NB4 (cell line): ENCODE data around the gene SELENOM.

ENCODE experiments used
- DNase-seq: peaks from one replicate; pipeline ENCODE4 v3.0.0; 2010; ENCODE audit warnings: low read depth
- H3K4me3 ChIP-seq: one replicate; pipeline ENCODE4 v1.5.1; 2011; ENCODE audit warnings: mild to moderate bottlenecking, low read depth, low read length, moderate library complexity
- CTCF ChIP-seq: IDR thresholded peaks from one replicate; pipeline ENCODE4 v1.5.1; 2012; ENCODE audit warnings: low read depth, low read length
- MAX ChIP-seq: IDR thresholded peaks from 2 replicates; pipeline ENCODE4 v1.6.1; 2011; ENCODE audit warnings: low read depth, low read length
- MYC ChIP-seq: IDR thresholded peaks from 2 replicates; pipeline ENCODE4 v1.6.1; 2011; ENCODE audit warnings: low read depth, low read length
- POLR2A ChIP-seq: IDR thresholded peaks from 2 replicates; pipeline ENCODE4 v1.6.1; 2011; ENCODE audit warnings: mild to moderate bottlenecking; ENCODE audit not compliant: insufficient read length; ENCODE audit errors: extremely low read depth

SELENOM gene

GRCh38 chr22:31090217-31091085, 16.9 kb downstream of the SELENOM start:
- no peak for DNase-seq
- no peak overlapping the region for H3K4me3 ChIP-seq
- TF ChIP-seq MAX (no peak), MYC (no peak), POLR2A (no peak), CTCF (no peak)

GRCh38 chr22:31089160-31090100, 17.9 kb downstream of the SELENOM start:
- no peak overlapping the region for H3K4me3 ChIP-seq
- peak; percentile 53 for DNase-seq
- no peak for TF ChIP-seq POLR2A
- no peak for TF ChIP-seq MAX
- peak; percentile 82 for TF ChIP-seq CTCF
- TF ChIP-seq MYC: no peak

- no peak for DNase-seq
- H3K4me3 ChIP-seq: no peak overlapping the region
- TF ChIP-seq CTCF (no peak), MAX (no peak), POLR2A (no peak), MYC (no peak)
Observed at GRCh38 chr22:31088233-31088986, 19.0 kb downstream of the SELENOM start.

- TF ChIP-seq POLR2A: no peak
- TF ChIP-seq MYC: no peak
- TF ChIP-seq MAX: no peak
- TF ChIP-seq CTCF: no peak
- no peak for DNase-seq
- H3K4me3 ChIP-seq: no peak overlapping the region
Observed at GRCh38 chr22:31087744-31088215, 19.6 kb downstream of the SELENOM start.

GRCh38 chr22:31086703-31087330, 20.6 kb downstream of the SELENOM start:
- no peak for TF ChIP-seq MYC
- TF ChIP-seq CTCF: no peak
- no peak for TF ChIP-seq POLR2A
- no peak overlapping the region for H3K4me3 ChIP-seq
- no peak for DNase-seq
